Cardiac muscle cell (in vitro differentiated cells and primary cell): ENCODE data around the gene RIPOR2. TPM values are rescaled to one million over a fixed set of nuclear protein-coding genes. Genes with fewer than 3 reads are reported as not detected.
A peak's percentile ranks its signal among the peaks of the same experiment; 100 is the strongest.

Experiments
- DNase-seq, 2 donors: peaks; one replicate each; pipeline versions ENCODE4 v3.0.0 to v3.0.0-alpha.2; 2010 to 2017; ENCODE audit warnings: low read depth in 1 of 2, low spot score in 1 of 2
- H3K27ac ChIP-seq: fragments of 200-600 bp; sonication (generic); 2 replicates; pipeline ENCODE4 v1.5.1; 2016
- H3K27me3 ChIP-seq: fragments of 200-600 bp; sonication (generic); 2 replicates; pipeline ENCODE4 v1.6.0; 2016; ENCODE audit warnings: control low read depth
- H3K36me3 ChIP-seq: fragments of 200-600 bp; sonication (generic); 2 replicates; pipeline ENCODE4 v1.5.1; 2016; ENCODE audit warnings: control low read depth
- H3K4me1 ChIP-seq: fragments of 200-600 bp; sonication (generic); 2 replicates; pipeline ENCODE4 v1.8.1; 2017; ENCODE audit warnings: low read depth, mild to moderate bottlenecking, mixed run types
- H3K4me3 ChIP-seq: fragments of 200-600 bp; sonication (generic); 2 replicates; pipeline ENCODE4 v1.5.1; 2016; ENCODE audit warnings: mild to moderate bottlenecking
- H3K9me3 ChIP-seq: fragments of 200-600 bp; sonication (generic); 2 replicates; pipeline ENCODE4 v1.5.1; 2017; ENCODE audit warnings: low read depth, mild to moderate bottlenecking, control low read depth
- CTCF ChIP-seq: IDR thresholded peaks from 2 replicates; pipeline ENCODE4 v1.5.1; 2012; ENCODE audit warnings: low read depth, mild to moderate bottlenecking, low read length
- polyA plus RNA-seq: library from polyadenylated mRNA; unstranded; fragments of >200 nt; fragmentation: Nextera tagmentation; extraction: Ambion mirVana; gene quantifications from 2 replicates; pipeline ENCODE4 v1.2.1, GENCODE V29; 2016
- total RNA-seq: library from RNA; depleted of rRNA; stranded (reverse); fragments of >200 nt; gene quantifications from 2 replicates; pipeline ENCODE4 v1.2.3, GENCODE V29; 2016

Gene RIPOR2
- total and polyA plus RNA-seq, 2 experiments from 2014 or later: 2.2 to 6.9 TPM

GRCh38 chr6:24943774-24944173, 8.0 kb upstream of the RIPOR2 start:
- H3K36me3 ChIP-seq: no peaks in the 10 kb centered on the region
- no peak overlapping the region for H3K4me3 ChIP-seq
- no peak for DNase-seq
- H3K27ac ChIP-seq: no peak overlapping the region
- H3K27me3 ChIP-seq: no peaks in the 10 kb centered on the region
- no peak for TF ChIP-seq CTCF
- H3K9me3 ChIP-seq: no peaks in the 10 kb centered on the region
- H3K4me1 ChIP-seq: no peaks in the 10 kb centered on the region

- DNase-seq: no peak
- H3K36me3 ChIP-seq: no peaks in the 10 kb centered on the region
- H3K4me3 ChIP-seq: no peak overlapping the region
- H3K9me3 ChIP-seq: no peaks in the 10 kb centered on the region
- no peaks in the 10 kb centered on the region for H3K4me1 ChIP-seq
- no peak overlapping the region for H3K27ac ChIP-seq
- TF ChIP-seq CTCF: no peak
- H3K27me3 ChIP-seq: no peaks in the 10 kb centered on the region
Observed at GRCh38 chr6:24940311-24940917, 4.7 kb upstream of the RIPOR2 start.

GRCh38 chr6:24936641-24937317, 1.0 kb upstream of the RIPOR2 start:
- no peak overlapping the region for H3K27ac ChIP-seq
- no peak for TF ChIP-seq CTCF
- no peak overlapping the region for H3K4me3 ChIP-seq
- peaks cover 8% of the 10 kb centered on the region for H3K4me1 ChIP-seq
- no peaks in the 10 kb centered on the region for H3K36me3 ChIP-seq
- no peaks in the 10 kb centered on the region for H3K9me3 ChIP-seq
- no peaks in the 10 kb centered on the region for H3K27me3 ChIP-seq
- no peak for DNase-seq

GRCh38 chr6:24933868-24934401, 1.8 kb downstream of the RIPOR2 start:
- Histone ChIP-seq H3K9me3 (no peaks in the 10 kb centered on the region), H3K27ac (no peak overlapping the region), H3K27me3 (no peaks in the 10 kb centered on the region), H3K36me3 (no peaks in the 10 kb centered on the region), H3K4me1 (peaks cover 36% of the 10 kb centered on the region), H3K4me3 (no peak overlapping the region)
- peak; percentile 34 to 64 for DNase-seq
- TF ChIP-seq CTCF: peak; percentile 41

GRCh38 chr6:24933266-24933665, 2.5 kb downstream of the RIPOR2 start:
- peaks cover 43% of the 10 kb centered on the region for H3K4me1 ChIP-seq
- no peaks in the 10 kb centered on the region for H3K27me3 ChIP-seq
- H3K27ac ChIP-seq: no peak overlapping the region
- no peak overlapping the region for H3K4me3 ChIP-seq
- no peaks in the 10 kb centered on the region for H3K9me3 ChIP-seq
- TF ChIP-seq CTCF: no peak
- no peaks in the 10 kb centered on the region for H3K36me3 ChIP-seq
- no peak for DNase-seq
